GM18505 (cell line): ENCODE results near the gene ZNF521.

Source experiments
- ATAC-seq: cut with Tn5 transposase; IDR thresholded peaks from one replicate; pipeline ENCODE4 v1.9.1; 2021; ENCODE audit not compliant: unreplicated experiment
- POLR2A ChIP-seq: IDR thresholded peaks from 4 replicates; pipeline ENCODE4 v1.6.1; 2011; ENCODE audit warnings: borderline replicate concordance; ENCODE audit not compliant: insufficient read depth, insufficient read length; ENCODE audit errors: extremely low read depth

ZNF521 gene

DNA sequence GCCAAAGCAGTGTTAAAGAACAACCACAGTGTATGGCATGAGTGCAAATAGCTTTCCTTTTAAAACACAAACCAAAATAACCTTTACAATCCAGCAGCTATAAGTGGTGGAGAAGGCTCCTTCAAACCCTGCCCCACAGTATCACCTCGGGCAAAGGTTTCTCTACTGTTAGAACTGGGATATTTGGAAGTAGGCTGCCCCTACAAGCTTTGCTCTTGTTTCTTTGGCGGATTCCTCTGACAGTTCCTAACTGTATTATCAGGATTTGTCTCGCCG lies 214.8 kb downstream of the ZNF521 start:
- TF ChIP-seq POLR2A = no peak
- no peak for ATAC-seq

- ATAC-seq = no peak
- no peak for TF ChIP-seq POLR2A
Observed at GRCh38 chr18:25136416-25137196, 215.4 kb downstream of the ZNF521 start.

DNA sequence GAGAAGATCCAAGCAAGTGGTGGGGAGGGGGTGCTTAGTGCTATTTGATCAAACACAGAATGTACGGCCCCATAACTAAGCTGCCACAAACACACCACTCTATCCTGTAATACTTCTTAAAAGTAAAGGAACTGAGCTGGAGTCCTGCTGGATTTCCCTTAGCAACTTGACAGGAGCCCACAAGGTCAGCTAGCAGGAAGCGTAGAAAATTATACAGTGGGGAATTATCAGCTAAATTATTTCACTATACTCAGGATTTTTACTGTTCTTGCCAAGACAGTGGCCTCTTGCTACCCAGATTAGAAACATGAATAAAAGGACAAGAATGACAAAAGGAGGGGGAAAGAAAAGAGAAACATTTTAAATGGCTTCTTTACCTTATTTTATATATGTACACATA lies 217.1 kb downstream of the ZNF521 start:
- ATAC-seq = no peak
- TF ChIP-seq POLR2A = no peak

DNA sequence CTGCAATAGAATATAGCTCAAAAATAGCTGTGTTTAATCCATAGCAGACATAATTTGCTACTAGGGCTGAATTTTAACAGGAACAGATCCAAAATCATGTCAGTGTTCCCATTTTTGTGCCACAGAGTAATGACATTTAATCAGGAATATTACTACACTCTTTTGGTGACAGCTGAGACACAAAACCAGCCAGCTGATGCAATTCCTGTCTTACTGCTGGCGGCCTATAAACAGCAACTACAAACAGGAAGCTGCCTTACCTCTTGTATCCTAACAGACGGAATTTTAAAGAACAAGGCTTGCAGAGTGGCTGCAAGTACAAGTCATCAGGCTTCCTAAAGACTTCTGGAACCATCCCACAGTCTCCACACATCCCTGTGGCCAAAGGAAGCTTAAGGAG lies 218.1 kb downstream of the ZNF521 start:
- ATAC-seq = no peak
- no peak for TF ChIP-seq POLR2A

- no peak for ATAC-seq
Observed at GRCh38 chr18:25132786-25133496, 219.0 kb downstream of the ZNF521 start.

GRCh38 chr18:25126751-25127150 lies 225.2 kb downstream of the ZNF521 start:
- TF ChIP-seq POLR2A = no peak
- ATAC-seq = no peak

More at GRCh38 chr18:25132786-25133496, 219.0 kb downstream of the ZNF521 start:
- no peak for TF ChIP-seq POLR2A

- no peak for TF ChIP-seq POLR2A
- no peak for ATAC-seq
Observed at GRCh38 chr18:25125680-25126079, 226.3 kb downstream of the ZNF521 start.

DNA sequence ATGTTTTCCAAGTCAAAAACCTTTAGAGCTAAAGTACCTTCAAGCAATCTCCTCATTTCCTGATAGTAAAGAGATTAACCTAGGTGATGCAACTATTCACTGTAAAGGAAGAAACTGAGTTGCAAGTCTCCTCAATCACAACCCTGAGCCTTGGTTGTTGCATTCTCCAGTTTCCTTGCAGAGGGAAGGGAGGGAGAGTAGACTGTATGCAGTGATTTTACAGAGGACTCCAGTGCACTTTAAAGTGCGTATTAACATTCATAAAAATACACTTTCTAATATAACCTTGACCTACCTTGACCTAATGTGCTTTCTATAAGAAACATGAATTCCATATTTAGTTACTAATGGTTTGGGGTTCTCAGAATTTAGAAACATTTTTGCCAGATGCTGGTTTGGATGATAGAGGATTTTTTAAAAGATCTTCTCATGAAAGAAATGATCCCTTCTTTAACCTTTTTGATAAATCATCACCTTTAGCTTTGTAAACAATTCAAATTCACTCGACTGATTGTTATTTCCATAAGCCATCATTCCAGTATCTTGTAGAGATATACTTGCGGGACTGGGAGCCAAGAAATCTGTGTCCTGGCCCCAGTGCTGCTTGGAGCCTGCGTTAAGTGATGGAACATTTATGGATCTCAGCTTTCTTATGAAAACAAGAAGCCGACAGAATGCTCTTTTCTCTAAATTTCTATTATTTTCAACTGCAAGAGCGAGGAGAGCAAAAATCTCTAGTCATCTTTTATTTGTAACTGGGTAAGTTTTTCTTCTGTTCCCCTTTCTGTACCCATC lies 228.3 kb downstream of the ZNF521 start:
- TF ChIP-seq POLR2A = no peak
- no peak for ATAC-seq

- ATAC-seq = no peak
- no peak for TF ChIP-seq POLR2A
Observed at GRCh38 chr18:25121442-25121841, 230.5 kb downstream of the ZNF521 start.

DNA sequence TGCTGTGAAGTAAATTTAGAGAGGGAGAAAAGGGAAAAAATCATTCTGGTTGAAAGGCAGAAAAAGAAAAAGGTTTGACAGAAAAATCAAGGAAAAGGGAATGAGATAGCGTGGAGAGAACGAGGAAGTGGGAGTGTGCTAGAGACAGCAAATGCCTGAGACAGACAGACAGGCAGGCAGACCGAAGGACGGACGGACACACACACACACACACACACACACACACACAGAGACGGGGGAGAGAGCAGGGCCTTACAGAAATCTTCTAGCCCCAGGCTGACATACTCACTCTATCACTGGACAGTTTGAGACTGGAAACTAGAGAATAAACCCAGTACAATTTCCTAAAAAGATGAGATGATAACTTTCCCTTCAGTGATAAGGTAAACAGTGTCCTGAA lies 238.4 kb downstream of the ZNF521 start:
- no peak for ATAC-seq
- TF ChIP-seq POLR2A = no peak

DNA sequence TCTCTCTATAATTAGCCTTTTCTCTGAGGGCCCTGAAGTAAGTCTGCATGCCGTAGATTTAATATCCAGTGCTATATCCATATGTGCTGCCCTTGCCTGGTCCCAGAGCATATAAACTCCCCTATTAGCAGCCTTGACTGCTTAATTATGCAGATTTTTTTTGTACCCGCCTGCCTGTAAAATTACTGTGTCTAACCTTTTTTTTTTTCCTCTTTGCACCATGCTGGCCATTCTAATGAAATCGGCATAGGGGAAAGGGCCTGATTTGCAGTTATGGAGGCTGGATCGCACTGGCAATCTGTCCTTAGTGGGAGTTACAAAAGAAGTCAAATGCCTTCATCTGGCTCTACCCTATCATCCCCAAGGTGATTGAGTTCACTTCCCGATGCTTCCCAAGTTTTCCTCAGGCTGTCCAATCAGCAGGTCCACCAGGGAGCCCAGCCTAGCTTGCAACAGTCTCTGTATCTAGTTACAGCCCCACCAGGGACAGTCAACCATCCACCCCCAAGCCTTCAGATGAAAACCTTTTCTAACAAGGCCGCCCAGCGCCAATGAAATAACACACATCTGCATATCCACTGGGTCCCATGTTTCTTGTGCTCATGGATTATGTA lies 239.0 kb downstream of the ZNF521 start:
- TF ChIP-seq POLR2A = no peak
- no peak for ATAC-seq

DNA sequence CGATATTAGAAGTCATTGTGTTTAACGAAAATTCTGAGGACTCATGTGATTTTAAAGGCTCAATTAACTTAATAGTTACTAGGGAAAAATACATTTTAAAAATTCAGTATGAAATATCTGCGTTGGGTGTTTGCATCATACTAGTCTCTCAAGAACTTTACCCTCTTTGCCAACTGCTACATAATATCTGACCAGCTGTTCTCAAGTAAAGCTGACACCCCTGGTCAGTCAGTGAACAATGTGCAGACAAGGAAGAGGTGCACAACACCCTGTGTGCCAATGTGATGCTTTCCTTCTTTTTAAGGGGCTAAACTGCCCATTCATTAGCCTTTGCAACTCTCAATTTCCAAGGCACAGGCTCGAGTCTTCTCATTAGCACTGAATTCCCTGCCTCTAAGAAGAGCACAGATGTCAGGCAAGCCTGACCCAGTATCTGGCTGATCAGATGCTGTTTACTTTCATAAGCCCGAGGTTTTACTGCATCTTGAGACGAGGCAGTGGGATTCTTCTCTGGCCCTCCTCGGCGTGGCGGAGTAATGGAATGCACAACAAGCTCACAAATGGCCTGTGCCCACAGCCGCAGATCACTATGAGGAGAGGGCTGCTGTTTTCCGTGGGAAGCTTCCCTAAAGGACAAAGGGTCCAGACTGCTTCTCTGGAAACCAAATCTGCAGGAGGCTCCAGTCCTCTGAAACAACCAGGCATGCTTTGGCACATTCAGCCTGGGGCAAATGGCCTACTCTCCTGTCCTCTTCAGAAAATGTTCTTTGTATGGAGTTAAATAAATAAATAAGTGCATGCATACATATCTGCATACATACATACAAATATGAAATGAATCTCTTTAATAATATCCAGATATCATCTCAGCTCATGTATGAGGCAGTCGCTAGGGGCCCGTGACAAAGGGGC lies 240.3 kb downstream of the ZNF521 start:
- ATAC-seq = no peak
- TF ChIP-seq POLR2A = no peak

- ATAC-seq = no peak
- no peak for TF ChIP-seq POLR2A
Observed at GRCh38 chr18:25109484-25109883, 242.5 kb downstream of the ZNF521 start.

DNA sequence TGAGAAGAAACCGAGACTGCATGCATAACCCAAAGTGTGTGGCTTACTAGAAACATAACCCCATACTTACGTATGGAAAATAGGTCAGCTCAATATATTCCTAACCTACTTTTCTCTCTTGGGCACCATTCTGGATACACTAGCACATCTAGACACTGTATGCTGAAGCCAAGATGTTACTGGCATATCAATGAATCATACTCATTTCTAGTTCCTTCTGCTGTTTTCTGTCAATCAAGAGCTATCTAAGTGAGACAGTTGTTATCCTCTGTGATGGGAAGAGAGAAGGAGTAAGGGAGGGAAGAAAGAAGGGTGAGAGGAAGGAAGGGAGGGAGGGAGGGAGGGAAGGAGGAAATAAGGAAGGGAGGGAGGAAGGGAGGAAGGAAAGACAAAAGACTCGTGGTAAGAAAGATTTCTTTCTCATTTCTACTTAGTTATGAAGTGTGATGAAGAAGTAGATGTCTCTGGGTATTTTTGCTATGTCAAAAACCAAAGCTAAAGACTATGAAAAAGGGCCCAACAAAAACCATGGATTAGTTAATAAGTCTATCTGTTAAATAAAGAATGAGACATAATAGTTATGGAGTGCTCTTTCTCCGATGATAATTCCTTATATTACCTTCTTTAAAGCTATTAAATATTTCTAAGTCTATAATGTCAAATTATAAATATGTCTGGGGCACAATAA lies 248.4 kb downstream of the ZNF521 start:
- no peak for TF ChIP-seq POLR2A

More for the DNA sequence above, 248.4 kb downstream of the ZNF521 start:
- no peak for ATAC-seq
